PC-9 (cell line): Measurements from ENCODE around the gene CDC37. TPM values are rescaled to one million over a fixed set of nuclear protein-coding genes. Genes with fewer than 3 reads are reported as not detected.

Experiments
- BruUV-seq: library from RNA; stranded (reverse); fragments of 400-500 nt; replicated peaks from 2 replicates; lab custom pipeline; 2021; lab: Mats Ljungman, UMichigan
- CTCF ChIA-PET: fragments of 300-600 bp; sonication (Branson Sonifier 250); formaldehyde crosslinking; loops from one replicate; lab custom pipeline; 2022; ENCODE audit warnings: antibody characterized with exemption; lab: Charles Lee
- POLR2A ChIA-PET: fragments of 300-600 bp; sonication (Branson Sonifier 250); formaldehyde crosslinking; loops from one replicate; lab custom pipeline; 2022; ENCODE audit warnings: antibody characterized with exemption; ENCODE audit not compliant: unreplicated experiment; lab: Charles Lee
- DNase-seq, 2 experiments: peaks; one replicate each; pipeline versions ENCODE4 v3.0.0 to v3.0.0-alpha.2; 2015 to 2022; ENCODE audit warnings: mixed read lengths in 1 of 2
- H2AFZ ChIP-seq: fragments of 200-600 bp; sonication (generic); 2 replicates; pipeline ENCODE4 v1.8.1; 2017; ENCODE audit warnings: antibody characterized with exemption
- H3F3A ChIP-seq: fragments of 200-600 bp; sonication (generic); 2 replicates; pipeline ENCODE4 v1.8.1; 2017; ENCODE audit warnings: antibody characterized with exemption, mild to moderate bottlenecking, low read depth; ENCODE audit not compliant: insufficient read depth
- H3K27ac ChIP-seq: fragments of 200-600 bp; sonication (generic); 2 replicates; pipeline ENCODE4 v1.6.1; 2016; ENCODE audit warnings: mixed run types
- H3K27me3 ChIP-seq: fragments of 200-600 bp; sonication (generic); 2 replicates; pipeline ENCODE4 v1.6.1; 2016; ENCODE audit warnings: low read depth, mixed run types; ENCODE audit not compliant: insufficient read depth
- H3K36me3 ChIP-seq: fragments of 200-600 bp; sonication (generic); 2 replicates; pipeline ENCODE4 v1.6.1; 2016; ENCODE audit warnings: low read depth, mixed run types
- H3K4me1 ChIP-seq: fragments of 200-600 bp; sonication (generic); replicated peaks from 2 replicates; pipeline ENCODE4 v1.6.1; 2016; ENCODE audit warnings: mixed run types; ENCODE audit not compliant: insufficient read depth
- H3K4me2 ChIP-seq: fragments of 200-600 bp; sonication (generic); 2 replicates; pipeline ENCODE4 v1.6.1; 2017; ENCODE audit warnings: mixed run types
- H3K4me3 ChIP-seq: fragments of 200-600 bp; sonication (generic); 2 replicates; pipeline ENCODE4 v1.6.1; 2016; ENCODE audit warnings: mixed run types
- H3K79me2 ChIP-seq: fragments of 200-600 bp; sonication (generic); 2 replicates; pipeline ENCODE4 v1.6.1; 2017; ENCODE audit warnings: low read depth, mixed run types
- H3K9me2 ChIP-seq: fragments of 200-600 bp; sonication (generic); 2 replicates; pipeline ENCODE4 v1.8.1; 2017; ENCODE audit warnings: mild to moderate bottlenecking; ENCODE audit not compliant: insufficient read depth
- H3K9me3 ChIP-seq: fragments of 200-600 bp; sonication (generic); 2 replicates; pipeline ENCODE4 v1.8.1; 2016; ENCODE audit warnings: low read depth; ENCODE audit not compliant: insufficient read depth
- H4K20me1 ChIP-seq: fragments of 200-600 bp; sonication (generic); 2 replicates; pipeline ENCODE4 v1.8.1; 2017; ENCODE audit not compliant: insufficient read depth
- EZH2 ChIP-seq: fragments of 200-600 bp; sonication (generic); IDR thresholded peaks from 2 replicates; pipeline ENCODE4 v1.8.0; 2017; ENCODE audit warnings: antibody characterized with exemption, low read depth
- intact Hi-C: fragments of 100-400 bp; cut with micrococcal nuclease; formaldehyde crosslinking; loops from one replicate; pipeline ENCODE4 v1.10.0; 2022; ENCODE audit not compliant: unreplicated experiment
- total RNA-seq: library from RNA; stranded (reverse); gene quantifications from 2 replicates; pipeline ENCODE4 v1.2.3, GENCODE V29; 2021
- TF ChIP-seq, protein P1 (sequence below): fragments of 200-600 bp; sonication (generic); conservative IDR thresholded peaks from 2 replicates; pipeline ENCODE4 v1.6.1; 2017; ENCODE audit warnings: mixed run types, antibody characterized with exemption, mild to moderate bottlenecking, moderate library complexity

Gene CDC37
- total RNA-seq, 1 experiment from 2014 or later = 191 TPM

DNA sequence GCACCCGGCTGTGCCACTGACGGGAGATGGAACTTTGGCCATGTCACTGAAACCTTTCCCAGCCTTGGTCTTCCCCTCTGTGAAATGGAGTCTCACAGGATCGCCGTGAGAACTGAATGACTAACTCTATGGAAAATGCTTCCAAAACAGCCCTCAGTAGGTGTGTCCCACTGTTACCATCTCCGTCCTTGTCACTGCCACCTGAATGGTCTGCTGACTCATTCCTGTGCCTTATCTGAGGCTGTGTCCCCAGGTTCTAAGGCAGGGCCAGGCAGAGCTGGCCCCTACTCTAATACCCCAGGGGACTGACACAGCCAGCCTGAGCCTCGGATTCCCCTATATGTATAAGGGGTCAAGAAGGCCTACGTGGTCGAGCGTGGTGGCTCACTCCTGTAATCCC is 4.5 kb downstream of the CDC37 start:
- DNase-seq = no peak
- no peaks in the 10 kb centered on the region for H3K9me2 ChIP-seq
- no peak overlapping the region for H3K27ac ChIP-seq
- CTCF ChIA-PET = interaction anchor here (0.7 kb wide), 1 partner anchor 127 kb away, joined by 9 read pairs; no protein-coding TSS in a partner anchor
- H4K20me1 ChIP-seq = peaks cover 64% of the 10 kb centered on the region
- H3K36me3 ChIP-seq = peaks cover 37% of the 10 kb centered on the region; the same call in 1 of the 2 replicates
- peaks cover 65% of the 10 kb centered on the region for H3K79me2 ChIP-seq
- H3K4me3 ChIP-seq = no peak overlapping the region
- H3K9me3 ChIP-seq = no peaks in the 10 kb centered on the region
- H3K4me1 ChIP-seq = peaks cover 13% of the 10 kb centered on the region
- no TSS peak for BruUV-seq
- H3K4me2 ChIP-seq = no peak overlapping the region
- POLR2A ChIA-PET = no interaction called here
- peaks cover 45% of the 10 kb centered on the region; the same call in 1 of the 2 replicates for H3F3A ChIP-seq
- H3K27me3 ChIP-seq = no peaks in the 10 kb centered on the region
- H2AFZ ChIP-seq = no peak overlapping the region
- intact Hi-C loops = no loop called here
- TF ChIP-seq, protein P1, sequence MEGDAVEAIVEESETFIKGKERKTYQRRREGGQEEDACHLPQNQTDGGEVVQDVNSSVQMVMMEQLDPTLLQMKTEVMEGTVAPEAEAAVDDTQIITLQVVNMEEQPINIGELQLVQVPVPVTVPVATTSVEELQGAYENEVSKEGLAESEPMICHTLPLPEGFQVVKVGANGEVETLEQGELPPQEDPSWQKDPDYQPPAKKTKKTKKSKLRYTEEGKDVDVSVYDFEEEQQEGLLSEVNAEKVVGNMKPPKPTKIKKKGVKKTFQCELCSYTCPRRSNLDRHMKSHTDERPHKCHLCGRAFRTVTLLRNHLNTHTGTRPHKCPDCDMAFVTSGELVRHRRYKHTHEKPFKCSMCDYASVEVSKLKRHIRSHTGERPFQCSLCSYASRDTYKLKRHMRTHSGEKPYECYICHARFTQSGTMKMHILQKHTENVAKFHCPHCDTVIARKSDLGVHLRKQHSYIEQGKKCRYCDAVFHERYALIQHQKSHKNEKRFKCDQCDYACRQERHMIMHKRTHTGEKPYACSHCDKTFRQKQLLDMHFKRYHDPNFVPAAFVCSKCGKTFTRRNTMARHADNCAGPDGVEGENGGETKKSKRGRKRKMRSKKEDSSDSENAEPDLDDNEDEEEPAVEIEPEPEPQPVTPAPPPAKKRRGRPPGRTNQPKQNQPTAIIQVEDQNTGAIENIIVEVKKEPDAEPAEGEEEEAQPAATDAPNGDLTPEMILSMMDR = no peak
- no peak for TF ChIP-seq EZH2

DNA sequence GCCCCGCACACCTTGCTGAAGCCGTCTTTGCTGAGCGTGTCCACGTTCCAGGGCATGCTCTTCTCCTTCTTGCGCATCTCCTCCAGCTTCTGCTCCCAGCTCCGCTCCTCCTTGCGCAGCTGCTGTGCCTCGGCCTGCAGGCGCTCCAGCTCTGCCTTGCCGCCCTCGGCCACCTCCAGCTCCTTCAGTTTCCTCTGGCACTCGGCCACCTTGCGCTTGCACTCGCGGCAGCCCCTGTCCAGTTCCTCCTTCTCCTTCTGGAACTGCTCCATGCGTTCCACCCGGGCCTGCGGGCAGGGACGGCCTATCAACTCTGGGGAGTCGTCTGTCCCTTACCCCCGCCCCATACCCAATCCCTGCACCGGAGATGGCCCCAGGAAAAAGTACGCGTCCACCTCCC is 7.4 kb downstream of the CDC37 start:
- no peaks in the 10 kb centered on the region for H3K9me3 ChIP-seq
- H3K27me3 ChIP-seq = no peaks in the 10 kb centered on the region
- no TSS peak for BruUV-seq
- H2AFZ ChIP-seq = no peak overlapping the region
- H3K36me3 ChIP-seq = peaks cover 36% of the 10 kb centered on the region
- H3K4me3 ChIP-seq = no peak overlapping the region
- CTCF ChIA-PET = no interaction called here
- intact Hi-C loops = no loop called here
- TF ChIP-seq, protein P1 = no peak
- no peak for TF ChIP-seq EZH2
- POLR2A ChIA-PET = no interaction called here
- H4K20me1 ChIP-seq = peaks cover 63% of the 10 kb centered on the region
- no peak overlapping the region for H3K4me2 ChIP-seq
- no peaks in the 10 kb centered on the region for H3K9me2 ChIP-seq
- peaks cover 42% of the 10 kb centered on the region for H3K79me2 ChIP-seq
- no peak for DNase-seq
- peaks cover 3% of the 10 kb centered on the region for H3K4me1 ChIP-seq
- peaks cover 55% of the 10 kb centered on the region for H3F3A ChIP-seq
- H3K27ac ChIP-seq = no peak overlapping the region

DNA sequence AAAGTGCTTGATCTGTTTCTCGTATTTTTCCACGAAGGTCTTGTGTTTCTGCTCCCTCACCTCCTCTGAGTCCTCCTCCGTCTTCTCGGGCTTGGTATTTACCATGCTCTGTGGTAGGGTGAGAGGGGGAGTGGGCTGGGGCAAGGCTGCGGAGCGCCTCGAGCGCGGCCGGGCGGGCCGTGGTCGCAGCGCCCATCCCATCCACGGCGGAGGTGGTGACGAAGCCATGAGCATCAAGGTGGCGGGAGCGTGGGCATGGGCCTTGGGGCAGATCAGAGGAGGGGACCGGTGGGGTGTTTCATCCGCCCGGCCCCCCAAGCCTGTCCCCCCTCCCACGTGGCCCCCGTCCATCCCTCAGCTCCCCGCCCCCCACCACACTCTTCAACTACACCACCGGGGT is 7.9 kb downstream of the CDC37 start:
- peaks cover 51% of the 10 kb centered on the region for H3F3A ChIP-seq
- TF ChIP-seq, protein P1 = no peak
- no peak for TF ChIP-seq EZH2
- H3K4me2 ChIP-seq = no peak overlapping the region
- H3K9me3 ChIP-seq = no peaks in the 10 kb centered on the region
- intact Hi-C loops = no loop called here
- H4K20me1 ChIP-seq = peaks cover 58% of the 10 kb centered on the region
- DNase-seq = no peak
- POLR2A ChIA-PET = no interaction called here
- no peak overlapping the region for H2AFZ ChIP-seq
- TSS peak; percentile 25 for BruUV-seq
- CTCF ChIA-PET = no interaction called here
- H3K79me2 ChIP-seq = peaks cover 37% of the 10 kb centered on the region
- H3K4me3 ChIP-seq = no peak overlapping the region
- no peaks in the 10 kb centered on the region for H3K4me1 ChIP-seq
- H3K27ac ChIP-seq = no peak overlapping the region
- H3K36me3 ChIP-seq = peaks cover 31% of the 10 kb centered on the region
- H3K9me2 ChIP-seq = no peaks in the 10 kb centered on the region
- no peaks in the 10 kb centered on the region for H3K27me3 ChIP-seq
